Vagina (tissue), 2 donors: ENCODE measurements around the gene HSDL1. TPM values are rescaled to one million over a fixed set of nuclear protein-coding genes. Genes with fewer than 3 reads are reported as not detected.
"Not testable (repeated sequence)": the region's sequence is repeated elsewhere in the genome, so short reads cannot be mapped to it uniquely, and the experiment has no call there.

Experiments used
- DNase-seq, 2 donors: peaks; one replicate each; pipeline ENCODE4 v3.0.0-alpha.2; 2017; ENCODE audit errors: extremely low spot score in 2 of 2
- H3K27ac ChIP-seq: fragments of 200-600 bp; sonication (generic); one replicate; pipeline ENCODE4 v1.5.1; 2019
- H3K27me3 ChIP-seq: fragments of 200-600 bp; sonication (generic); one replicate; pipeline ENCODE4 v1.5.1; 2019
- H3K36me3 ChIP-seq, 2 donors: fragments of 200-600 bp; sonication (generic); one replicate each; pipeline ENCODE4 v1.5.1; 2017 to 2019
- H3K4me1 ChIP-seq: fragments of 200-600 bp; sonication (generic); one replicate; pipeline ENCODE4 v1.5.1; 2019
- H3K4me3 ChIP-seq, 2 donors: fragments of 200-600 bp; sonication (generic); 1 replicate in 1 of 2; 2 replicates in 1 of 2; pipeline ENCODE4 v1.5.1; 2016 to 2019
- H3K9me3 ChIP-seq: fragments of 200-600 bp; sonication (generic); one replicate; pipeline ENCODE4 v1.5.1; 2019
- CTCF ChIP-seq, 3 experiments: fragments of 450-650 bp in 2 of 3; fragments of 200-600 bp in 1 of 3; sonication (generic) in 1 of 3; IDR thresholded peaks; one replicate each; pipeline ENCODE4 v1.5.1; 2017 to 2019; ENCODE audit warnings: antibody characterized with exemption in 3 of 3, mild to moderate bottlenecking in 2 of 3, moderate library complexity in 2 of 3
- POLR2A ChIP-seq, 2 donors: fragments of 450-650 bp; IDR thresholded peaks; one replicate each; pipeline ENCODE4 v1.6.1; 2017; ENCODE audit warnings: antibody characterized with exemption in 2 of 2, mild to moderate bottlenecking in 2 of 2, moderate library complexity in 2 of 2
- POLR2AphosphoS5 ChIP-seq, 2 donors: sonication (generic); formaldehyde crosslinking; IDR thresholded peaks; one replicate each; pipeline ENCODE4 v1.9.0; 2017; ENCODE audit warnings: antibody characterized with exemption in 2 of 2, mild to moderate bottlenecking in 2 of 2, low read depth in 1 of 2; ENCODE audit not compliant: insufficient read depth in 1 of 2
- intact Hi-C: fragments of 100-400 bp; cut with DNase I; formaldehyde crosslinking; loops from one replicate; pipeline ENCODE4 v1.15.1; 2023
- total RNA-seq: library from RNA; depleted of rRNA; stranded (reverse); fragments of >200 nt; gene quantifications from one replicate; pipeline ENCODE4 v1.2.3, GENCODE V29; 2016

Gene HSDL1
- total RNA-seq, 1 donor from 2014 or later = 16.9 TPM

DNA sequence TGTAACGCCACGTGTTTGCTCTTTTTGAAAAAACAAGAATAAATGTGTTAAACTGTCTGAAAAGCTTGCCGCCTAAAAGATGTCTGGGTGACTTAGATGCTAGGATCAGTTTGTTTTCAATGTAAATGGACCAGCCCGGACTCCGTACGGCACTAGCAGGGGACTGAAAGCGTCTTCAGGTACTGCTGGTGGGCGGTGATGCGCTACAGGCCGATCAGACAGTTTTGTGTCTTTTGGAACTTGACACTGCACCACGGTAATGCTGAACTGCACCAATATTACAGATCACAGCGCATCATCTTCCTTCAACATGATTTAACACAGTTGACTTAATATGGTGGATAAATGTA, 27.5 kb downstream of the HSDL1 start:
- H3K27ac ChIP-seq = peak overlapping the region; percentile 93
- no peak for TF ChIP-seq POLR2AphosphoS5 (IDR thresholded peaks at IDR 0.05; ENCODE audit: insufficient read depth in 1 of 2, low read depth in 1 of 2)
- peaks cover 0 to under 1% of the 10 kb centered on the region in 2 donors for H3K36me3 ChIP-seq
- H3K4me3 ChIP-seq = peak overlapping the region; percentile 88 to 100
- intact Hi-C loops = no loop called here
- H3K4me1 ChIP-seq = peaks cover 28% of the 10 kb centered on the region
- no peaks in the 10 kb centered on the region for H3K9me3 ChIP-seq
- DNase-seq = no peak
- no peaks in the 10 kb centered on the region for H3K27me3 ChIP-seq

DNA sequence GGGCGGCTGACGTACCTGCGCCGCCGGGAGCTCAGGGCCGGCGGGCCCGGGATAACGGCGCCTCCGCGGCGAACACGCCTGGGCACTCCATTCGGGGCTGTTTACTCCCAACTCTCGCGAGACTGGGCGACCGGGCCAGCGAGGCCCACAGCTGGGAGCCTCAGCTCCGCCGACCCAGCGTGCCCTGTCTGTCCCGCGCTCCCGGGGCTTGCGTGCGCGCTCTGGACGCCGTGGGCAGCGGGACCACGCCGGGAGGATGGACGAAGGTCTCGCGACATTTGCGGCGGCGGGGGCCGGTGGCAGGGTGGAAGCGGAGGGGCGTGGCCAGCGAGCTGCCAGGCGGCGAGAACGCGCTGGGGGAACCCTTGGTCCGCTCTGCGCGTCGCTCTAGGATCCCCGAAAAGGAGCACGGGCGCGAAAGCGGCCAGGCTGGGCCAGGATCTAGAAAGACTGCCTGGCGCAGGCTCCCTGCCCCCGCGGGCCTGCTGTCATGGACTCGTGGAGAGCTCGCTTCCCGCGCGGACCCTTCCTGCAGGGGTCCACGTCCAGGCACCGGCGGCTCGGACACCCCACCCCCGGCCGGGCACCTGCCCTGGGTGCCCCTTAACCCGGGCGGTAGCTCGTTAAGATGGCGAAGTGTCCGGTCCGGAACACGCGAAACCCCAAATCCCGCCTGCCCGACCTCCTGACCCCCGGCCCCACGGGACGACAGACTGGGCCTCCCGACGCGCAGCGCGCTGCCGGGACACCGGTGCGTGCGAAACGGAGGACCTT, 28.1 kb downstream of the HSDL1 start, which contains the start of gene MBTPS1:
Gene MBTPS1 (minus strand): TSS at position 223 of the 774 bp plus-strand sequence. CDS start 15,159 bp downstream, outside the sequence.
- DNase-seq = peak in 1 of 2 donors; percentile 97
- intact Hi-C loops = no loop called here
- no peaks in the 10 kb centered on the region for H3K9me3 ChIP-seq
- no peaks in the 10 kb centered on the region for H3K27me3 ChIP-seq
- H3K4me3 ChIP-seq = peak within 1 kb of the TSS; percentile 88 to 100
- no peaks in the 10 kb centered on the region for H3K36me3 ChIP-seq
- H3K4me1 ChIP-seq = peaks cover 28% of the 10 kb centered on the region
- peak within 1 kb of the TSS; percentile 93 for H3K27ac ChIP-seq
- TF ChIP-seq POLR2AphosphoS5 (IDR thresholded peaks at IDR 0.05; ENCODE audit: insufficient read depth in 1 of 2, low read depth in 1 of 2) = peak; percentile 52 to 86
- TF ChIP-seq POLR2A (IDR thresholded peaks at IDR 0.05) = peak in 1 of 2 donors; percentile 36
- TF ChIP-seq CTCF (IDR thresholded peaks at IDR 0.05) = peak in 1 of 3 experiments; percentile 12

GRCh38 chr16:84115919-84116719, 28.9 kb downstream of the HSDL1 start:
- intact Hi-C loops = no loop called here
- H3K9me3 ChIP-seq = no peaks in the 10 kb centered on the region
- peak overlapping the region; percentile 88 to 100 for H3K4me3 ChIP-seq
- peak in 2 of 3 experiments; percentile 20 to 37 for TF ChIP-seq CTCF (IDR thresholded peaks at IDR 0.05)
- TF ChIP-seq POLR2AphosphoS5 (IDR thresholded peaks at IDR 0.05; ENCODE audit: insufficient read depth in 1 of 2, low read depth in 1 of 2) = no peak
- H3K27ac ChIP-seq = peak overlapping the region; percentile 93
- H3K36me3 ChIP-seq = no peaks in the 10 kb centered on the region
- no peak for DNase-seq
- H3K27me3 ChIP-seq = no peaks in the 10 kb centered on the region
- H3K4me1 ChIP-seq = peaks cover 28% of the 10 kb centered on the region

DNA sequence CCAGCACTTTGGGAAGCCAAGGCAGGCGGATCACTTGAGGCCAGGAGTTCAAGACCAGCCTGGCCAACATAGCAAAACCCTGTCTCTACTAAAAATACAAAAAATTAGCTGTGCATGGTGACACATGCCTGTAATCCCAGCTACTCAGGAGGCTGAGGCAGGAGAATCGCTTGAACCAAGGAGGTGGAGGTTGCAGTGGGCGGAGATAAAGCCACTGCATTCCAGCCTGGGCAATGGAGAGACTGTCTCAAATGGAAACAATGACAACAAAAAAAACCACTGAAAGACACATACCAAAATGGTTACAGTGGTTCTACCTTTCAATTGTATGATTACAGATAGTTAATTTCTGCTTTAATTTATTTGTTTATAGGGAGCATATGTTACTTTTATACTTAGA, 33.0 kb downstream of the HSDL1 start:
- H3K27ac ChIP-seq, H3K36me3 ChIP-seq, DNase-seq, H3K9me3 ChIP-seq, intact Hi-C loops, H3K4me3 ChIP-seq, H3K27me3 ChIP-seq: not testable (repeated sequence)
- peaks cover 29% of the 10 kb centered on the region for H3K4me1 ChIP-seq

DNA sequence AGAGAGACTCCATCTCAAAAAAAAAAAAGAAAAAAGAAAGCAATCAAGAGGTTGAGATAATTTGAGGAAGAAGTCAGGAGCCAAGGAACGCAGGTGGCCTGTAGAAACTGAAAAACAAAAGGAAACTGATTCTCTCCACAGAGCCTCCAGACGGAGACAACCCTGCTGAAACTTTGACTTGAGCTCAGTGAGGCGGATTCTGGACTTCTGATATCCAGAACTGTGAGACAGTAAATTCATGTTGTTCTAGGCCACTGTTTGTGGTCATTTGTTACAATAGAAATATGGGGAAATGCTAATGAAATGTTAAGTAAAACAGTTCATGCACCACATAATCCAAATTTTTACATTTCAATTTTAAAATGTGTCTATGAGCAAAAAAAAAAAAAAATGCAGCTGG, 33.5 kb downstream of the HSDL1 start:
- H3K4me1 ChIP-seq = peaks cover 32% of the 10 kb centered on the region
- no peaks in the 10 kb centered on the region for H3K9me3 ChIP-seq
- TF ChIP-seq CTCF (IDR thresholded peaks at IDR 0.05) (no peak), POLR2A (IDR thresholded peaks at IDR 0.05) (no peak), POLR2AphosphoS5 (IDR thresholded peaks at IDR 0.05; ENCODE audit: insufficient read depth in 1 of 2, low read depth in 1 of 2) (no peak)
- no peak for DNase-seq
- intact Hi-C loops = no loop called here
- H3K4me3 ChIP-seq = no peak overlapping the region
- H3K27me3 ChIP-seq = no peaks in the 10 kb centered on the region
- no peak overlapping the region for H3K27ac ChIP-seq
- H3K36me3 ChIP-seq = peaks cover 0 to 7% of the 10 kb centered on the region in 2 donors
